NCI-H526 treated with DMSO at 0.1 percent for 48 hours (cell line): ENCODE measurements around the gene GSN.

Experiments used
- DNase-seq: peaks from one replicate; lab custom pipeline; 2025; lab: John Stamatoyannopoulos, UW

The GSN gene

DNA sequence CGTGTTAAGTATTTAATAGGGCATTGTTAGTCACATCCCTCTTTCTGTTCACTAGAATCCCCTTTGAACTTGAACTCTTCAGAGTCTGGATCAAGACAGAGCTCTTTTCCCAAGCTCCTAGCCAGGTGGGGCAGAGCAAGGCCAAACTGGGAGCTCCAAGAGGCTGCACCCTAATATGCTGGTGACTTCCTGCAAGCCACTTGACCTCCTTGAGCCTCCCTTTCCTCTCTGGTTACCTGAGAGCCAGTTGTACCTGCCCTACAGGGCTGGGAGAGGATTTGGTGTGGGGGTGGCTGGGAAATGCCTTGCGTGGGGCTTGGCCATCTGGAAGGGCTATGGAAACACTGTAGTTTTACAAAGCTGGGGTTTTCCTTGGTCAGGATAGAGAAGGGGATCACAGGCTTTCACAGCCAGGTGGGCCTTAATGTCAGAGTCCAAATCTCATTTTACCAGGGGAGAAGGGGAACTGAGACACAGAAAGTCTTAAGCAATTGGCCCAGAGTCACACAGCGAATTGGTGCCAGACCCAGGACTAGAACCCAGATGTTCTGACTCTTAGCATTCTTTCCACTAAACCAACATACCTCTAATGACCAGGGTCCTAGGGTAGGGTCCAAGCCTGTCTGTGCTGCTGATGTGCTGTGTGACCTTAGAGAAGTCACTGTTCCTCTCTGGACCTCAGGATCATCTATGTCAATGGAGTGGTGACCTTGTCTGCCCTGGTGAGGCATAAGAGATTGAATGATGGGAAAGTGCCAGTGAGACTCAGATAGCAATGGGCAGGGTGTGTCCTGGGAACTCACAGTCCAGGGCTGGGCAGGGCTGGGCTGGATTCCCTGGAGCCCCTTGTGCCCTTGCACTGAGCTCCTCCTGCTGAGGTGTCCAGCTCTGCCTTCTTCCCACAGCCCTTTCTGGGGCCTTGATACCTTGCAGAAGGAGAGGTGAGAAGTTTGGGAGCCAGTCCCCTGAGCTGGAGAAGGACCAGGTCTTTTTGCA, 35.8 kb downstream of the GSN start:
- no peak for DNase-seq

DNA sequence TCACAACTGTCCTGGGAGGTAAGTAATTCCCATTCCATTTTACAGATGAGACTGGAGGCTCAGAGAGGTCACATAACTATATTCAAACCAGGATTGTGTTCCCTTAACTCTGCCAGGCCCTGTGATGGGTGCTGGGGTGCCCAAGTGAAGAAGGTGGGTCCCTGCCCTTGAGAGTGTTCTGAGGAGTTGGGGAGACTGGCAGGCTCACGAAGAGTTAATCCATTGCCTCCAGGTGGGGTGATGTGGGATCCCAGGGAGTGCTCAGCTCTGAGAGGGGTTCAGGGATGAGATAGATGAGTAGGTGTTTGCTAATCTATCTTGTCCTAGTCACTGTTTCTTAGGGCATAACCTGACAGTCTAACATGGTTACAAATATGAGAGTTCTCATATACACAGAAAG, 36.7 kb downstream of the GSN start:
- no peak for DNase-seq

DNA sequence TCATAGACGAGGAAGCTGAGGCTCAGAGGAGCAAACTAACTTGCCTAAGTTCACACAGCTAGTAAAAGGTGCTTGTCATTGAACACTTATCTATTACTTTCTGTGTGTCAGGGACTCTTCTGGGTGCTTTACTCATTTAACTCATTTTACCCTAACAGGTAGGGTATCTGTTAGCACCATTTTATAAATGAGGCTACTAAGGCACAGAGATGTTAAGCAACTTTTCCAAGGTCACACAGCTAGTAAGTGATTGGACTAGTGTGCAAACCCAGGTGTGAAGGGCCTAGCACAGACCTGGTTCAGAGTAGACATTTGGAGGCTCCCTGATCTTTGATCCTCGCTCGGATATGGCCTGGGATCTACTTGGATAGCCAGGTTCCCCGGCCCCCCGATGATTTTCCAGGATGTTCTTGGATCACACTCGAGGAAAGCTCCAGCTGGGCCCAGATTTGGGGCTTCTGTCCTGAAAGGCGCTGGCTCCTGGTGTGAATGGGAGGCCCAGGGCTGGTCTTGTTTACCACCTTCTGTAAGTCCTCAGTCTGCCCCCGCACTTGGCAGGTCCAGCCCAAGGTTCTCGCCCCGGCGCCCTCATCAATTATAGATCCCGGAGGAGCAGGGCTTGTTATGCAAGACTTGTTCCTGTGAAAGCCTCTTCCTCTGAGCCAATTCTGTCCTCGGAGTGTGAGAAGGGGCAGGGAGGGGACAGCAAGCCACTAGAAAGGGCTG, 37.5 kb downstream of the GSN start:
- no peak for DNase-seq

DNA sequence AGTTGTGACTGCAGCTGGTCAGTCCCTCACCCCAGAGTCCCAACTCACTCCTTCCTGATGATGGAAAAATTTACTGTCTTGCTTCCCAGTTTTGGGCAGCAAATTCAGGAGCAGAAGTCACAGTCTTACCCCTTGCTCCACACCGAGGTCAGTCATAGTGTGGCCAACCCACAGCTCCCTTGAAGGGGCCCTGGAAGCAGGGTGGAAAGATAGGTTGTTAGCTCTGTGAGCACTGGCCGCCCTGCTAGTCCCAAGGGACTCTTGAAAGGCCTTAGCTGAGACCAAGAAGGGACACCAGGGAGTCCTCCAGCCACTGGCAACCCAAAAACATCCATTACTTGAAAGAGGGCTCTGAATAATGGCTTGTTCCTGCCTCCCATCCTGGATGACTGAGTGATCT, 40.0 kb downstream of the GSN start:
- DNase-seq: no peak

DNA sequence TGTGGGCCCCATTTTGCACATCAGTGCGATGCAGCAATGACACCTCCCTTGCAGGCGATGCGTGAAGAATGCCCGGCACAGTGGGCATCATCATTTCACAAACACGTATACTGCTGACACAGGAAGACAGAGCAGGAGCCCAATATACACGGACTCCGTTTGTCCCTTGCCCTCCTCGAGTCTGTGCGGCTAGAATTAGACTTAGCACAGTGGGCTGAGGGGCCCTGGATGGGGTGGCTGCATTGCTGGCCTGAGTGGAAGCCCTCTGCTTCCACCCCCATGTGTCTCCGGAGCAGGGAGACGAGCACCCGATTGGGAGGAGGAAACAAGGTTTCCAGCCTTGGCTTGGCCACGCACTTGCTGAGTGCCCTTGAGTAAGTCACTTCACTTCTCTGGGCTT, 40.8 kb downstream of the GSN start:
- no peak for DNase-seq

DNA sequence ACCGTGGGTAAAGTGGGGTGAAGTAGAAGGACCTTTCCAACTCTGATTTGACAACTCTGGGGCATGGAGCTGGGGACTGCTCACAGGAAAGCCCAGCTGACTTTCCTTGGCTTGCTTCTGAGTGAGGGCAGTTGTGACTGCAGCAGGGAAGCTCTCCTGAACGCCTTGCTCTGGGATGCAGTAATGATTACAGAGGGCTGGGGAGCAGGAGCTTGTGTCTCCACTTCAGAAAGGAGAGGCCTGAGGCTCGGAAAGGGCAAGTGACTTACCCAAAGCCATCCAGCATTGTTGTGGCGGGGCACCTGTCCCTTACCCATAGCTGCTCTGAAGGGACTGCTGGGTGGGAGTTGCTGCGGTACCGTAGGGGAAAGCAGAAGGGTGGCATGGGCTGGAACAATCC, 41.2 kb downstream of the GSN start:
- DNase-seq: no peak

DNA sequence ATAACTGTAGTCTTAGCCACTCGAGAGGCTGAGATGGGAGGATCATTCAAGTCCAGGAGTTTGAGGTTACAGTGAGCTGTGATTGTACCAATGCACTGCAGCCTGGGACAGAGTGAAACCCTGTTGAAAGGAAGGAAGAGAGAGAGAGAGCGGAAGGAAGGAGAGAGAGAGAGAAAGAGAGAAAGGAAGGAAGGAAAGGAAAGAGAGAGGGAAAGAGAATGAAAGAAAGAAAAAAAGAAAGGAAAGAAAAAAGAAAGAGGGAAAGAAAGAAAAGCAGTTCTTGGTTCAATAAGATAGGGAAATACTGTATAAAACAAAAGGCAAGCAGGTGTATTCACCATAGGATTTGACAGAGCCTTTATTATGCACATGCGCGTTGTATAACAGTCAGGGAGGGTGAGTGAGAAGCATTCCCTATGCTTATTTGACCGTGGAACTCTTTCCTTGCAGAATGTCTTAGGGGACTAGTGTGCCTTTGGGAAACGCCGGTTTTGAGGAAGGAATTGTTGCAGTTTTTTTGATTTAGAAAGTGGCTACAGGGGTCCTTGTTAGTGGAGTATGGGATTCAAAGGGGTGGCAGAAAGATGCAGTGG, 42.0 kb downstream of the GSN start:
- DNase-seq: no peak

DNA sequence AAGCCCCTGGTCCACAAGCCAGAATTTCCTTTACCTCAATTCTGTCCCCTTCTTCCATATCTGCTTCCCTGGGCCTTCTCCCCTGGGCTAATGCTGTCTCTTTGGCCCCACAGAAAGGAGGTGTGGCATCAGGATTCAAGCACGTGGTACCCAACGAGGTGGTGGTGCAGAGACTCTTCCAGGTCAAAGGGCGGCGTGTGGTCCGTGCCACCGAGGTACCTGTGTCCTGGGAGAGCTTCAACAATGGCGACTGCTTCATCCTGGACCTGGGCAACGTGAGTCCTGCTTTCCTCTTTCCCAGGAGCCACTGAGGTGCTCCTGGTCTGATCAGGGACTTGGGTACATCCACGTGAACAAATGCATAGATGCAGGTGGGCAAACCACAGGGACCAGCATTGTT, 42.6 kb downstream of the GSN start:
- no peak for DNase-seq

DNA sequence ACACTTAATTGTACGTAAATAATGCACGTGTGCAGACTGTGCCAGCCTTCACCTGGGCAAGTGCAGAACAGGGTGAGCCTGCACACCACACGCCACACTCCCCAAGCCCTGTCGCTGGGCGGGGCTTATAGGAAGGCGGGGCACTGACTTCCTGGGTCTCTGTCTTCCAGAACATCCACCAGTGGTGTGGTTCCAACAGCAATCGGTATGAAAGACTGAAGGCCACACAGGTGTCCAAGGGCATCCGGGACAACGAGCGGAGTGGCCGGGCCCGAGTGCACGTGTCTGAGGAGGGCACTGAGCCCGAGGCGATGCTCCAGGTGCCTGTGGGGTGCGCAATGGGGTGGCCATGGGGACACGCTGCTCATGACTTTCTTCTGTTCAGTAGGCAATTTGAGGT, 44.2 kb downstream of the GSN start:
- no peak for DNase-seq

DNA sequence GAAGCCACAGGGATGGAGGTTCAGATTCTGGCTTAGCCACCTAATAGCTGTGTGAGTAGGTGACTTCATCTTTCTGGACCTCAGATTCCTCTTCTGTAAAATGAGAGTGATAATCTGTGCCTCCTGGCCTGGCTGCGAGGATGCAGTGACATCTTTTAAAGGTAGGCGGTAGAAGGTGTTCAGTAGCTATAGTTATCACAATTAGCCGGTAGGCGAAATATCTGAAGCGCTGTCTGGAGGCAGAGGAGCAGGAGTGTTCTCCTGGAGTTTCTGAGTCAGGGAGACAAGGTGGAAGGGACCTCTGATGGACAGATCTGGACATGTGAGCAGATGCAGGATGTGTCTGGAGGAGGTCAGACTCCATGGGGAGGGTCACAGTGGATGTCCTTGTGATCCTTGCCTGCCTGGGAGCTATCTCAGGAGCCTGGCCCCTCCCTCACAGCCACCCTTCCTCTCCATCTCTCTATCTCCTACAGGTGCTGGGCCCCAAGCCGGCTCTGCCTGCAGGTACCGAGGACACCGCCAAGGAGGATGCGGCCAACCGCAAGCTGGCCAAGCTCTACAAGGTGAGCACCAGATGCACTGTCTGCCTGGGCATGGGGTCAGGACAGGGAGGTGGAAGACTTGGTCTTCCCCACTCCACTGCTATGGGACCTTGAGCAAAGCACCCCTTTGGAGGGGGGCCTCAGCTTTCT, 45.6 kb downstream of the GSN start:
- DNase-seq: no peak

DNA sequence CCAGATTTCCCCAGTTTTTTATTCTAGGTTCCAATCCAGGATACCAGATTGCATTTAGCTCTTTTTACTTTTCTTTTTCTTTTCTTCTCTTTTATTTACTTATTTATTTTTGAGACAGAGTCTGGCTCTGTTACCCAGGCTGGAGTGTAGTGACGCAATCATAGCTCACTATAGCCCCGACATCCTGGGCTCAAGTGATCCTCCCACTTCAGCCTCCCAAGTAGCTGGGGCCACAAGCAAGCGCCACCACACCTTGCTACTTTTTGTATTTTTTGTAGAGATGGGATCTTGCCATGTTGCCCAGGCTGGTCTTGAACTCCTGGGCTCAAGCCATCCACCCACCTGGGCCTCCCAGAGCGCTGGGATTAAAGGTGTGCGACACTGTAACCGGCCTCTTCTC, 48.4 kb downstream of the GSN start:
- no peak for DNase-seq

DNA sequence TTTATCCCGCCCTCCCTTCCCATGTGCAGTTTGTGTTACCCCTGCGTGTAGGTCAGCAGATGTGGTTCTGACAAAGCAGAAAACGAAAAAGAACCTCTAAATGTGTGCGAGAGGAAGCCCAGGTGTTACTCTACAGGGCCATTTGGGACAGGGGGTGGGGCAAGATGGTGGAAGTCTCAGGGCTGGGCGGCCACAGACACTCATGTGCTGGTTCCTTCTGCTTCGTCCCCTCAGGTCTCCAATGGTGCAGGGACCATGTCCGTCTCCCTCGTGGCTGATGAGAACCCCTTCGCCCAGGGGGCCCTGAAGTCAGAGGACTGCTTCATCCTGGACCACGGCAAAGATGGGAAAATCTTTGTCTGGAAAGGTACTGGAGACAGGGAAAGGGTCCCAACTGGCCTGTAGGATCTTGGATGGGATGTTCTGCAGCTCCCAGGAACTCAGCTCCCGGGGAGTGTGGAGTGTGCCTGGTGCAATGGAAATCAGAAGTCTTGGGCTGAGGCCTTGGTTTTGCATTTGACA, 49.0 kb downstream of the GSN start:
- DNase-seq: no peak

DNA sequence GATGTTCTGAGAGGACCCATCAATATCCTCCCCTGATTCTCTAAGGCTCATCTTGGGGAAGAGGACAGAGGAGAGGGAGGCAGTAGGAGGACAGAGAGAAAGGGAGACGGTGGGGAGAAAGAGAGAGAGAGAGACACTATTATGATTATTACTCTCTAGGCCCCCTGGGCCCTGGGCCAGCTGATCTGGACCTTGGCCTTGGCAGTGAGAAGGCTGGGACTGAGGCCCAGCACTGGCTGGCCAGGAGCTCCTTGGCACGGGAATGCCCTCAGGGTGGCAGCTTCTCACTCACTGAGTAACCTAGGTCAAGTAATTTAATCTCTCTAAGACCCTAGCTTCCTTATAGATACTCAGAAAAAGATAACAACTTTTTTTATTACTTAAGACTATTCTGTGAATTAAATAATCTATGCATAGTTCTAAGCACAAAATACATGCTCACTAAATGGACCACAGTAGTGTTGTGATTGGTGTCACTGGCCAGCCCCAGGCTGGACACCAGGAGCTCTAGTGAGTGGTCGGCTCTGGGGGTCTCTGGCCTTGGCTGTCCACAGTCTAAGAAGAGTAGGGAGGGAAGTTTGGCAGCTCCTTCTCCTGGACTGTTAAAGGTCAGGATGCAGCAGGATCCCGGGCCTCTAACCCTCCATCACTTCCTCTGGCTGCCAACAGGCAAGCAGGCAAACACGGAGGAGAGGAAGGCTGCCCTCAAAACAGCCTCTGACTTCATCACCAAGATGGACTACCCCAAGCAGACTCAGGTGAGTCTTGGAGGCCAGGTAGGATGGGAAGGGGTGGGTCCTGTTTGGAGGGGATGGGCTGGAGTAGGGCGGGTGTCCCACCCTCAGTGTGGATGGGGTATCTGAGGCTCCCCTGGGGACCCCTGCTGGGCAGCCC, 50.0 kb downstream of the GSN start:
- no peak for DNase-seq

DNA sequence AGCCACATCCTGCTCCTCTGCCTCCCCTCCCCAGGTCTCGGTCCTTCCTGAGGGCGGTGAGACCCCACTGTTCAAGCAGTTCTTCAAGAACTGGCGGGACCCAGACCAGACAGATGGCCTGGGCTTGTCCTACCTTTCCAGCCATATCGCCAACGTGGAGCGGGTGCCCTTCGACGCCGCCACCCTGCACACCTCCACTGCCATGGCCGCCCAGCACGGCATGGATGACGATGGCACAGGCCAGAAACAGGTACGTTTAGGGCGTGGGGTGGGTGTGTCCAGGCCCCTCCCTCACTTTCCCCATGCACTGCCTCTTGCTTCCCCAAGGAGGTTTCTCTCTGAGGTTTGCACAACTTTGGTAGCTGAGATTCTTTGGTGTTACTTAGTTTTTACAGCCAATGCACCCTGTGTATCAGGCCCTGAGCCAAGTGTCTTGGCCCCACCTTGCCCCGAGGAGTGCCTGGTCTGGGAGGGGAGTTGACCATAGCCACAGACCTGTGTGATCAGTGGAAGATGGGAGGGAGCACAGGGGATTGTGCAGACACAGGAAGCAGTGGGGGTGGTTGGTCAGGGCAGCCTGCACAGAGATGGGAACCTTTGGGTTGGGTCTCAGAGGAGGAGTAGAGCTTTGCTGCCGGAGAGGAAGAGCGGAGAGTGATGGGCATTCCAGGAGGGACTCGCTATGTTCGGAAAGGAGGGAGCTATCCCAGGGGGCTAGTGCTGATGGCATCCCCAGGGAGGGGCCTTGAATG, 50.8 kb downstream of the GSN start:
- no peak for DNase-seq

DNA sequence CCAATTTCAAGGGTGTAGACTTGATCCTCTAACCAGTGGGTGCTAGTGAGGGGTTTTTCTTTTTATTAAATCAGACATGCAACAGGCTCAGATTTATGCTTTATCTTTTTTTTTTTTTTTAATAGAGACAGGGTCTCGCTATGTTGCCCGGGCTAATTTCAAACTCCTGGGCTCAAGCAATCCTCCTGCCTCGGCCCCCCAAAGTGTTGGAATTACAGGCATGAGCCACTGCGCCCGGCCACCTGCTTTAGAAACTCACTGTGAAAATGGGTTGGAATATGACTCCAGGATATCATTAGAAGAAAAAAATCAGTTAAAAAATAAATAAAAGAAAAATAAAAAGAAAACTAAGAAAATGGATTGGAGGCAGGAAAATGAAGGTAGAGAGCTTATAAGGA, 51.4 kb downstream of the GSN start:
- no peak for DNase-seq

DNA sequence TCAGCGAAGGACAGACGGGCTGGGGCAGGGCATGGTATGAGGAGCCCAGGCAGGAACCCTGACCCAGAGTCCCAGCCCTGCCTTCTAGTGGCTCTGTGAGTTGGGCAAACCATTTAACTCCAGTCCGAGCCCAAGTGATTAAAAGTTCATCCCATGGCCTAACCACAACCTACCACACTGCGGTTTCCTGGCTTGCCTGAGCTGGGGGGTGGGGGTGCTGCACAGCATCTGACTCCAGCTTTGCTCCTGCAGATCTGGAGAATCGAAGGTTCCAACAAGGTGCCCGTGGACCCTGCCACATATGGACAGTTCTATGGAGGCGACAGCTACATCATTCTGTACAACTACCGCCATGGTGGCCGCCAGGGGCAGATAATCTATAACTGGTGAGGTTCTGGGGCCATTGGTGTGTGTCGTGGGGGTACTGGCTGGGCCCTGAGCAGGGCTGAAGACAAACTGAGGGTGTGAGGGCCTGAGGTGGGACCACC, 53.1 kb downstream of the GSN start:
- DNase-seq: no peak

DNA sequence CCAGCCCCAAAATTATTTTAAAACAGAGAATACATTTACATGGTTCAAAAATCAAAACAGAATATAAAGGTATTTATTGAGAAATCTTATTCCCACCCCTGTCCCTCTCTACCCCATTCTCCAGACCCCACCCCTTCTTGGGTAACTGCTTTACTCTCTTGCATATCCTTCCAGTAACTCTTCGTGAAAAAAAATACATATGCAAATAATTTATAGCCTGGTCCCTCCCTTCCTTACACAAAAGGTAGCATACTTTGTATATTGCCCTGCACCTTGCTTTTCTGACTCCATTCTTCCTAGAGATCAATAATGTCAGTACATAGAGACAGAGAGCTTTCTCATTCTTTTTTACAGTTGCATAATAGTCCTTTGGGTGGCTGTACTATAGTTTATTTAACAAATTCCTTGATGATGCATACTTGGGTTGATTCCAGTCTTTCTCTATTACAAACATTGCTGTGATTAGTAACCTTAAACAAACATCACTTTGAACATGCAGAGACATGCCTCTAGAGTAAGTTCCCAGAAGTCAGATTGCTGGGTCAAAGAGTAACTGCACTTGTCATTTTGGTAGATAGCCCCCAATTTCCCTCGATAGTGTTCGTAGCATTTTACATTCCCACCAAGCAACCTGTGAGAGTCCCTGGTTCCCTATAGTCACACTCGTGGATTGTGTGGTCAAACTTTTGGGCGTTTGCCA, 54.2 kb downstream of the GSN start:
- DNase-seq: no peak

DNA sequence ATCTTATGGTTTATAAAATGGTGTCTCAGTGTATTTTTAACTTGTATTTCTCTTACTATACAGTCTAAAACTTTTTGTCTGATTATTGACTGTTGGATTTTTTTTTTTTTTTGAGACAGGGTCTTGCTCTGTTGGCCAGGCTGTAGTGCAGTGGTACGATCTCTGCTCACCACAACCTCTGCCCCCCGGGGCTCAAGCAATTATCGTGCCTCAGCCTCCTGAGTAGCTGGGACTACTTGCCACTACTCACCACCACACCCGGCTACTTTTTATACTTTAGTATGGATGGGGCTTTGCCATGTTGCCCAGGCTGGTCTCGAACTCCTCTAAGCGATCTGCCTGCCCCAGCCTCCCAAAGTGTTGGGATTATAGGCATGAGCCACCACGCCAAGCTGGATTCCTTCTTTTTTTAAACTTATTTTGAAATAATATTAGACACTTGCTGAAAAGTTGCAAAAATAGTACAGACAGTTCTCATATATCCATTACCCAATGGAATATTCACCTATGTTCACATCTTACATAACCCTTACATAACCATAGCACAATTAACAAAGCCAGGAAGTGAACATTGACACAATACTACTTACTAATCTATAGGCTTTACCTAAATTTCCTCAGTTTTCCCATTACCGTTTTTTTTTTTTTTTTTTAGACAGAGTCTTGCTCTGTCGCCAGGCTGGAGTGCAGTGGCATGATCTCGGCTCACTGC, 54.9 kb downstream of the GSN start:
- DNase-seq: no peak
